ENCODE results near the gene AMACR.

GRCh38 chr5:33995865-33996264 is 12.0 kb downstream of the AMACR start:
- no peak for TF ChIP-seq POLR2A (IDR thresholded peaks at IDR 0.05; ENCODE audit: insufficient read depth in 1 of 2, low read depth in 2 of 2, low read length in 2 of 2)
- TF ChIP-seq HES4 (CRISPR knock-in tag; IDR thresholded peaks at IDR 0.05; ENCODE audit: borderline replicate concordance): no peak
- TF ChIP-seq, protein P1, sequence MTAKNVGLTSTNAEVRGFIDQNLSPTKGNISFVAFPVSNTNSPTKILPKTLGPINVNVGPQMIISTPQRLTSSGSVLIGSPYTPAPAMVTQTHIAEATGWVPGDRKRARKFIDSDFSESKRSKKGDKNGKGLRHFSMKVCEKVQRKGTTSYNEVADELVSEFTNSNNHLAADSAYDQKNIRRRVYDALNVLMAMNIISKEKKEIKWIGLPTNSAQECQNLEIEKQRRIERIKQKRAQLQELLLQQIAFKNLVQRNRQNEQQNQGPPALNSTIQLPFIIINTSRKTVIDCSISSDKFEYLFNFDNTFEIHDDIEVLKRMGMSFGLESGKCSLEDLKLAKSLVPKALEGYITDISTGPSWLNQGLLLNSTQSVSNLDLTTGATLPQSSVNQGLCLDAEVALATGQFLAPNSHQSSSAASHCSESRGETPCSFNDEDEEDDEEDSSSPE (CRISPR knock-in tag; IDR thresholded peaks at IDR 0.05): no peak
- TF ChIP-seq EZH2 (conservative IDR thresholded peaks at IDR 0.05; ENCODE audit: low read depth, low read length): no peak
- no peak for TF ChIP-seq ZNF333 (CRISPR knock-in tag; IDR thresholded peaks at IDR 0.05; ENCODE audit: borderline replicate concordance)
- no peak for TF ChIP-seq ZNF264 (CRISPR knock-in tag; IDR thresholded peaks at IDR 0.05)
- no peak for TF ChIP-seq HNRNPK (IDR thresholded peaks at IDR 0.05; ENCODE audit: low read depth, low read length, poor library complexity, severe bottlenecking)
- TF ChIP-seq FOSL1 (CRISPR knock-in tag; IDR thresholded peaks at IDR 0.05; ENCODE audit: borderline replicate concordance): no peak
- no peak for TF ChIP-seq JUN (CRISPR knock-in tag; IDR thresholded peaks at IDR 0.05)
- TF ChIP-seq NR1H2 (CRISPR knock-in tag; IDR thresholded peaks at IDR 0.05; ENCODE audit: borderline replicate concordance, low read depth): no peak
- no peak for TF ChIP-seq ZNF800 (CRISPR knock-in tag; IDR thresholded peaks at IDR 0.05)
